Measurements from ENCODE around the gene GH1. TPM values are rescaled to one million over a fixed set of nuclear protein-coding genes. Genes with fewer than 3 reads are reported as not detected.
A peak's percentile ranks its signal among the peaks of the same experiment; 100 is the strongest.
"Not testable (repeated sequence)": the region's sequence is repeated elsewhere in the genome, so short reads cannot be mapped to it uniquely, and the experiment has no call there.

The GH1 gene
- total and polyA plus RNA-seq, 3 experiments from 2014 or later: not detected

DNA sequence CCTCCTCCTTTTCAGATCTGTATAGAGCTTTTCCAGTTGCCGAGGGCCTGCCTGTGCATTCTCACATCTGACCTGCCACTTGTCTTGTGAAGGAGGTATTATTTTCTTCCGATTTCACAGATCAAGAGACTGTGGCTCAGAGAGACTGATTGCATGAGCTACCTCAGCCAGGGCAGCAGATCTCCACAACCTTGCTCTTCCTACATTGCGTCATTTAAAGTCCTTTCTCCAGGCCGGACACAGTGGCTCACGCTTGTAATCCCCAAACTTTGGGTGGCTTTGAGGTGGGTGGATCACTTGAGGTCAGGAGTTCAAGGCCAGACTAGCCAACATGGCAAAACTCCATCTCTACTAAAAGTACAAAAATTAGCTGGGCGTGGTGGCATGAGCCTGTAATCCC lies 1.4 kb upstream of the GH1 start:
- not testable (repeated sequence) for H3K4me1 ChIP-seq (ENCODE audit: insufficient read depth, low read length)

DNA sequence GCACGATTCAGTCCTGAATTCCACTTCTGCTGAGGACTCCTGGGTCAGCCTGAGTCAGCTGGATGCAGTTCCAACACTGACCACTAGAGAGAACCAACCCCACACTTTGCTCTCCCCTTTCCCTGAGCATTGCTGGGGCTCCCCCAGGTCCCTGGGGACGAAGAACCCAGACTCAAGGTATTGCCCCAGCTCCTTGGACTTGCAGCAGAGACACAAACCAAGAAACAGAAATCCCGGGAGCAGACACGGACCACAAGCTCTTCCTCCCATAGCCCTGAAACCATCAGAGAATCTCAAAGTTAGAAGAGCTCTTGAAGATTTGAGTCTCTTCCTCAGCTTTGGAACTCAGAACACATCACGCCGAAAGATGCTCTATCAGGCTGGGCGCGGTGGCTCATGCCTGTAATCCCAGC lies 678 bp upstream of the GH1 start:
- H3K36me3 ChIP-seq (ENCODE audit: insufficient read depth, low read length): no peaks in the 10 kb centered on the region
- H3K27ac Mint-ChIP-seq: peak overlapping the region in 5 of 8 donors; percentile 17 to 78 (median 63)
- no peak overlapping the region for H3K4me3 Mint-ChIP-seq
- DNase-seq: peak; percentile 57 to 81 (median 71)
- H3K27me3 Mint-ChIP-seq: peaks cover 0 to 3% of the 10 kb centered on the region in 2 donors
- no peaks in the 10 kb centered on the region for H3K36me3 Mint-ChIP-seq
- H3K27ac ChIP-seq (ENCODE audit: low read depth, low read length): no peak overlapping the region
- no peaks in the 10 kb centered on the region for H3K27me3 ChIP-seq (ENCODE audit: insufficient read depth, low read length, poor library complexity, severe bottlenecking)
- H3K4me3 ChIP-seq (ENCODE audit: low read length): no peak overlapping the region
- no peaks in the 10 kb centered on the region for H3K9me3 Mint-ChIP-seq
- POLR2A ChIA-PET: interaction anchor here (0.7 to 2.5 kb wide), 5 partner anchors 48 to 227 kb away, joined by 4 to 13 read pairs (median 7); partner anchors contain the start of gene ICAM2
- H3K9me3 ChIP-seq (ENCODE audit: low read length): no peaks in the 10 kb centered on the region
- H3K4me1 ChIP-seq (ENCODE audit: insufficient read depth, low read length): peaks cover 8% of the 10 kb centered on the region
- CTCF ChIA-PET: interaction anchor here (0.8 to 15.5 kb wide), 48 partner anchors 8 to 363 kb away, joined by 3 to 212 read pairs (median 4); partner anchors contain the start of genes CD79B, CSHL1, ERN1 and ICAM2
- H3K4me1 Mint-ChIP-seq: peaks cover 6 to 10% (median 10%) of the 10 kb centered on the region in 3 donors

More for the DNA sequence above, 1.4 kb upstream of the GH1 start:
- not testable (repeated sequence) for H3K4me3 Mint-ChIP-seq; H3K9me3 Mint-ChIP-seq; DNase-seq; H3K36me3 ChIP-seq (ENCODE audit: insufficient read depth, low read length); H3K27ac ChIP-seq (ENCODE audit: low read depth, low read length); H3K9me3 ChIP-seq (ENCODE audit: low read length); H3K36me3 Mint-ChIP-seq; H3K4me3 ChIP-seq (ENCODE audit: low read length); H3K27me3 ChIP-seq (ENCODE audit: insufficient read depth, low read length, poor library complexity, severe bottlenecking); H3K27me3 Mint-ChIP-seq
- Mint-ChIP-seq H3K4me1 (peaks cover 6 to 10% (median 10%) of the 10 kb centered on the region in 3 donors), H3K27ac (peak overlapping the region in 2 of 8 donors; percentile 55 to 58)
- CTCF ChIA-PET: interaction anchor here (0.8 to 15.5 kb wide), 40 partner anchors 7 to 234 kb away, joined by 3 to 212 read pairs (median 5); partner anchors contain the start of genes CD79B, CSHL1, ERN1 and ICAM2
- POLR2A ChIA-PET: interaction anchor here (0.7 to 2.5 kb wide), 5 partner anchors 47 to 226 kb away, joined by 4 to 13 read pairs (median 7); partner anchors contain the start of gene ICAM2

DNA sequence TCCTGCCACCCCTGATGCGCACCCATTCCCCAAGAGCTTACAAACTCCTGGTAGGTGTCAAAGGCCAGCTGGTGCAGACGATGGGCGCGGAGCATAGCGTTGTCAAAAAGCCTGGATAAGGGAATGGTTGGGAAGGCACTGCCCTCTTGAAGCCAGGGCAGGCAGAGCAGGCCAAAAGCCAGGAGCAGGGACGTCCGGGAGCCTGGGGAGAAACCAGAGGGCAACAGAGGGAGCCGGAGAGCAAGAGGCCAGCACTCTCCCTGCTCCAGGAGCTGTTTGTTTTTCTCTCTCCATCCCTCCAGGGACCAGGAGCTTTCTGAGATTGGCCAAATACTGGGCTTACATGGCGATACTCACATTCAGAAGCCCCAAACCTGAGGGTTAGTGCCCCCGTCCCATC lies 334 bp downstream of the GH1 start:
- H3K4me3 Mint-ChIP-seq: no peak overlapping the region
- no peak for DNase-seq
- POLR2A ChIA-PET: interaction anchor here (2.5 kb wide), 1 partner anchor 107 kb away, joined by 13 read pairs; no protein-coding TSS in a partner anchor
- Histone ChIP-seq H3K27ac (ENCODE audit: low read depth, low read length) (no peak overlapping the region), H3K4me3 (ENCODE audit: low read length) (no peak overlapping the region), H3K36me3 (ENCODE audit: insufficient read depth, low read length) (no peaks in the 10 kb centered on the region), H3K9me3 (ENCODE audit: low read length) (no peaks in the 10 kb centered on the region), H3K27me3 (ENCODE audit: insufficient read depth, low read length, poor library complexity, severe bottlenecking) (no peaks in the 10 kb centered on the region), H3K4me1 (ENCODE audit: insufficient read depth, low read length) (peaks cover 8% of the 10 kb centered on the region)
- H3K27me3 Mint-ChIP-seq: peaks cover 0 to 3% of the 10 kb centered on the region in 2 donors
- H3K27ac Mint-ChIP-seq: no peak overlapping the region
- H3K4me1 Mint-ChIP-seq: peaks cover 6 to 10% (median 10%) of the 10 kb centered on the region in 3 donors
- CTCF ChIA-PET: interaction anchor here (1.0 to 15.5 kb wide), 22 partner anchors 7 to 364 kb away, joined by 3 to 212 read pairs (median 10); partner anchors contain the start of genes CD79B, CSHL1, ERN1 and ICAM2
- H3K9me3 Mint-ChIP-seq: no peaks in the 10 kb centered on the region
- no peaks in the 10 kb centered on the region for H3K36me3 Mint-ChIP-seq

DNA sequence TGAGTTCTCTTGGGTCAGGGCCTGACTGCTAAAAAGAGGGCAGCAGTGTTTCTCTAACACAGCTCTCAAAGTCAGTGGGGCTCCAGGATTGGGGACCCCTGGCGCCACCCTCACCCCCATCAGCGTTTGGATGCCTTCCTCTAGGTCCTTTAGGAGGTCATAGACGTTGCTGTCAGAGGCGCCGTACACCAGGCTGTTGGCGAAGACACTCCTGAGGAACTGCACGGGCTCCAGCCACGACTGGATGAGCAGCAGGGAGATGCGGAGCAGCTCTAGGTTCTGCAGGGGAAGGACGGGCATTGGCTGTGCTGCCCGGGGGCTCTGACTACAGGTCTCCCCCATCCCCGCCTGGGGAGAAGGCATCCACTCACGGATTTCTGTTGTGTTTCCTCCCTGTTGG lies 993 bp downstream of the GH1 start:
- Mint-ChIP-seq H3K27ac (no peak overlapping the region), H3K36me3 (no peaks in the 10 kb centered on the region)

DNA sequence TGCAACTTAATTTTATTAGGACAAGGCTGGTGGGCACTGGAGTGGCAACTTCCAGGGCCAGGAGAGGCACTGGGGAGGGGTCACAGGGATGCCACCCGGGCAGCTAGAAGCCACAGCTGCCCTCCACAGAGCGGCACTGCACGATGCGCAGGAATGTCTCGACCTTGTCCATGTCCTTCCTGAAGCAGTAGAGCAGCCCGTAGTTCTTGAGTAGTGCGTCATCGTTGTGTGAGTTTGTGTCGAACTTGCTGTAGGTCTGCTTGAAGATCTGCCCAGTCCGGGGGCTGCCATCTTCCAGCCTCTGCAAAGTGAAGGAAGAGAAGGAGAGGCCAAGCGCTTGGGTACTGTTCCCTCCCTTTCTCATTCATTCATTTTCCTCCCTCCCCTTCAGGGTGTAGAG lies 1.4 kb downstream of the GH1 start:
- H3K4me1 Mint-ChIP-seq: peaks cover 6 to 10% (median 10%) of the 10 kb centered on the region in 3 donors
- H3K9me3 Mint-ChIP-seq: not testable (repeated sequence)

More for the DNA sequence above, 993 bp downstream of the GH1 start:
- Mint-ChIP-seq H3K27me3 (peaks cover 0 to 3% of the 10 kb centered on the region in 2 donors), H3K4me1 (peaks cover 6 to 10% (median 10%) of the 10 kb centered on the region in 3 donors), H3K9me3 (no peaks in the 10 kb centered on the region), H3K4me3 (no peak overlapping the region)
- Histone ChIP-seq H3K9me3 (ENCODE audit: low read length) (no peaks in the 10 kb centered on the region), H3K36me3 (ENCODE audit: insufficient read depth, low read length) (no peaks in the 10 kb centered on the region), H3K27me3 (ENCODE audit: insufficient read depth, low read length, poor library complexity, severe bottlenecking) (no peaks in the 10 kb centered on the region), H3K4me3 (ENCODE audit: low read length) (no peak overlapping the region), H3K27ac (ENCODE audit: low read depth, low read length) (no peak overlapping the region), H3K4me1 (ENCODE audit: insufficient read depth, low read length) (peaks cover 8% of the 10 kb centered on the region)
- DNase-seq: no peak
- POLR2A ChIA-PET: interaction anchor here (2.5 kb wide), 1 partner anchor 108 kb away, joined by 13 read pairs; no protein-coding TSS in a partner anchor
- CTCF ChIA-PET: interaction anchor here (1.0 to 15.5 kb wide), 10 partner anchors 13 to 214 kb away, joined by 3 to 212 read pairs (median 12); partner anchors contain the start of genes ERN1 and ICAM2

DNA sequence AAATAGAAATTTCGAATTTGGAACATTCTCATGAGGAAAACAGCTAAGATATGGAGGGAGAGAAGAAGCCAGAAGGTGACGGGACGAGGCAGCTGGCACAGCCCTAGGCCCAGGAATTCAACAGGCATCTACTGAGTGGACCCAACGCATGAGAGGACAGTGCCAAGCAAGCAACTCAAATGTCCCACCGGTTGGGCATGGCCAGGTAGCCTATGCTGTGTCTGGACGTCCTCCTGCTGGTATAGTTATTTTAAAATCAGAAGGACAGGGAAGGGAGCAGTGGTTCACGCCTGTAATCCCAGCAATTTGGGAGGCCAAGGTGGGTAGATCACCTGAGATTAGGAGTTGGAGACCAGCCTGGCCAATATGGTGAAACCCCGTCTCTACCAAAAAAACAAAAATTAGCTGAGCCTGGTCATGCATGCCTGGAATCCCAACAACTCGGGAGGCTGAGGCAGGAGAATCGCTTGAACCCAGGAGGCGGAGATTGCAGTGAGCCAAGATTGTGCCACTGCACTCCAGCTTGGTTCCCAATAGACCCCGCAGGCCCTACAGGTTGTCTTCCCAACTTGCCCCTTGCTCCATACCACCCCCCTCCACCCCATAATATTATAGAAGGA lies 2.0 kb downstream of the GH1 start:
- Mint-ChIP-seq H3K4me1 (peaks cover 6 to 10% (median 10%) of the 10 kb centered on the region in 3 donors), H3K27me3 (peaks cover 0 to 3% of the 10 kb centered on the region in 2 donors), H3K27ac (no peak overlapping the region), H3K36me3 (no peaks in the 10 kb centered on the region), H3K4me3 (no peak overlapping the region), H3K9me3 (no peaks in the 10 kb centered on the region)
- Histone ChIP-seq H3K4me1 (ENCODE audit: insufficient read depth, low read length) (peaks cover 8% of the 10 kb centered on the region), H3K4me3 (ENCODE audit: low read length) (no peak overlapping the region), H3K27ac (ENCODE audit: low read depth, low read length) (no peak overlapping the region), H3K36me3 (ENCODE audit: insufficient read depth, low read length) (no peaks in the 10 kb centered on the region), H3K27me3 (ENCODE audit: insufficient read depth, low read length, poor library complexity, severe bottlenecking) (no peaks in the 10 kb centered on the region), H3K9me3 (ENCODE audit: low read length) (no peaks in the 10 kb centered on the region)
- POLR2A ChIA-PET: no interaction called here
- CTCF ChIA-PET: interaction anchor here (1.2 to 15.5 kb wide), 6 partner anchors 12 to 217 kb away, joined by 3 to 212 read pairs (median 8); partner anchors contain the start of gene ICAM2
- DNase-seq: no peak

More for the DNA sequence above, 1.4 kb downstream of the GH1 start:
- H3K9me3 ChIP-seq (ENCODE audit: low read length); H3K27ac Mint-ChIP-seq; H3K4me3 Mint-ChIP-seq; H3K4me1 ChIP-seq (ENCODE audit: insufficient read depth, low read length); H3K36me3 Mint-ChIP-seq; DNase-seq; H3K27ac ChIP-seq (ENCODE audit: low read depth, low read length); H3K36me3 ChIP-seq (ENCODE audit: insufficient read depth, low read length); H3K27me3 ChIP-seq (ENCODE audit: insufficient read depth, low read length, poor library complexity, severe bottlenecking); H3K4me3 ChIP-seq (ENCODE audit: low read length); H3K27me3 Mint-ChIP-seq: not testable (repeated sequence)
- ChIA-PET POLR2A (interaction anchor here (2.5 kb wide), 1 partner anchor 108 kb away, joined by 13 read pairs; no protein-coding TSS in a partner anchor), CTCF (interaction anchor here (1.0 to 15.5 kb wide), 7 partner anchors 12 to 215 kb away, joined by 3 to 212 read pairs (median 18); partner anchors contain the start of genes ERN1 and ICAM2)

DNA sequence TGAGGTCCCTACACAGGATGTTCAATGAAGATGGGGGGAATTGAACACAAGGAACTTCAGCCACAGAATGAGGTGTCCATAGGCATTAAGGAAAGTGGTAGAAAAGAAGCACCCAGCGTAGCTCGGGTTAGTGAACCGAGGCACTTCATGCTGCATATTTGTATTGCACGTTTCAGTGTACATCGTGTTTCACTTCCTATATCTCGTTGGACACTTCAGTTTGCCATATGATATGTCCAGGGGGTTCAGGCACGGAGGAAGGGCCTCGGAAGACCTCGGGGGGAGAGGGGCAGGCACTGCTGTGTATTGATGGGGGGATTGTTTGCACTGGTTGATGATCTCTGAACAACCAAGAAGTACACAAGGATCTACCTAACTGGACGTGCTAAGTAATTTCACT lies 2.9 kb downstream of the GH1 start:
- CTCF ChIA-PET: interaction anchor here (1.2 to 15.5 kb wide), 4 partner anchors 14 to 218 kb away, joined by 3 to 212 read pairs (median 7); partner anchors contain the start of gene ICAM2
- DNase-seq; H3K27me3 ChIP-seq (ENCODE audit: insufficient read depth, low read length, poor library complexity, severe bottlenecking); H3K27ac ChIP-seq (ENCODE audit: low read depth, low read length); H3K4me3 Mint-ChIP-seq; H3K9me3 Mint-ChIP-seq; H3K36me3 Mint-ChIP-seq; POLR2A ChIA-PET; H3K36me3 ChIP-seq (ENCODE audit: insufficient read depth, low read length); H3K27me3 Mint-ChIP-seq; H3K4me1 ChIP-seq (ENCODE audit: insufficient read depth, low read length); H3K4me3 ChIP-seq (ENCODE audit: low read length); H3K9me3 ChIP-seq (ENCODE audit: low read length); H3K27ac Mint-ChIP-seq: not testable (repeated sequence)
- H3K4me1 Mint-ChIP-seq: peaks cover 8 to 10% (median 10%) of the 10 kb centered on the region in 3 donors

DNA sequence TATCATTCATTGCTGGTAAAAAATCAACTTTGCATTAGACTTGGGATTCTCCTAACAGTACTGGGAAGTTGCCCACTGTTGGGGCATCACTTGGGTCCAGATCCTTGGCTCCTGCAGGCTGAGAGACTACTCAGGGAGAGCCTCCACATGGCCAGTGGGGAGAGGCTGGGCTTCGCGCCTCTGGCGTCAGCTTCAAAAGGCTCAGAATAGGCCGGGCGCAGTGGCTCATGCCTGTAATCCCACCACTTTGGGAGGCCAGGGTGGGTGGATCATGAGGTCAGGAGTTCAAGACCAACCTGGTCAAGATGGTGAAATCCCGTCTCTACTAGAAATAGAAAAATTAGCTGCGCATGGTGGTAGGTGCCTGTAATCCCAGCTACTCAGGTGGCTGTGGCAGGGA lies 4.2 kb downstream of the GH1 start:
- no peak overlapping the region for H3K27ac Mint-ChIP-seq
- H3K27me3 ChIP-seq (ENCODE audit: insufficient read depth, low read length, poor library complexity, severe bottlenecking): no peaks in the 10 kb centered on the region
- H3K36me3 ChIP-seq (ENCODE audit: insufficient read depth, low read length): no peaks in the 10 kb centered on the region
- H3K4me1 ChIP-seq (ENCODE audit: insufficient read depth, low read length): peaks cover 6% of the 10 kb centered on the region
- no peak for DNase-seq
- POLR2A ChIA-PET: no interaction called here
- CTCF ChIA-PET: interaction anchor here (2.8 to 15.5 kb wide), 2 partner anchors 113 to 219 kb away, joined by 11 to 212 read pairs; no protein-coding TSS in a partner anchor
- no peaks in the 10 kb centered on the region for H3K9me3 Mint-ChIP-seq
- no peak overlapping the region for H3K4me3 ChIP-seq (ENCODE audit: low read length)
- H3K4me1 Mint-ChIP-seq: peaks cover 6 to 7% (median 6%) of the 10 kb centered on the region in 3 donors
- no peak overlapping the region for H3K4me3 Mint-ChIP-seq
- no peak overlapping the region for H3K27ac ChIP-seq (ENCODE audit: low read depth, low read length)
- peaks cover 1 to 3% of the 10 kb centered on the region in 2 donors for H3K27me3 Mint-ChIP-seq
- H3K9me3 ChIP-seq (ENCODE audit: low read length): no peaks in the 10 kb centered on the region
- H3K36me3 Mint-ChIP-seq: no peaks in the 10 kb centered on the region

Data from CD8-positive, alpha-beta memory T cell (primary cell).